Stimulated activated CD4-positive, alpha-beta T cell treated with anti-CD3 and anti-CD28 coated beads, TNF-alpha, amount 100 ng/mL, for 1 hour (primary cell): ENCODE data around the gene ARHGEF38.

Experiments used
- DNase-seq, 3 donors: peaks; one replicate each; pipeline ENCODE4 v3.0.0-alpha.2; 2020; ENCODE audit warnings: low read depth in 3 of 3, low spot score in 1 of 3

ARHGEF38 gene, protein sequence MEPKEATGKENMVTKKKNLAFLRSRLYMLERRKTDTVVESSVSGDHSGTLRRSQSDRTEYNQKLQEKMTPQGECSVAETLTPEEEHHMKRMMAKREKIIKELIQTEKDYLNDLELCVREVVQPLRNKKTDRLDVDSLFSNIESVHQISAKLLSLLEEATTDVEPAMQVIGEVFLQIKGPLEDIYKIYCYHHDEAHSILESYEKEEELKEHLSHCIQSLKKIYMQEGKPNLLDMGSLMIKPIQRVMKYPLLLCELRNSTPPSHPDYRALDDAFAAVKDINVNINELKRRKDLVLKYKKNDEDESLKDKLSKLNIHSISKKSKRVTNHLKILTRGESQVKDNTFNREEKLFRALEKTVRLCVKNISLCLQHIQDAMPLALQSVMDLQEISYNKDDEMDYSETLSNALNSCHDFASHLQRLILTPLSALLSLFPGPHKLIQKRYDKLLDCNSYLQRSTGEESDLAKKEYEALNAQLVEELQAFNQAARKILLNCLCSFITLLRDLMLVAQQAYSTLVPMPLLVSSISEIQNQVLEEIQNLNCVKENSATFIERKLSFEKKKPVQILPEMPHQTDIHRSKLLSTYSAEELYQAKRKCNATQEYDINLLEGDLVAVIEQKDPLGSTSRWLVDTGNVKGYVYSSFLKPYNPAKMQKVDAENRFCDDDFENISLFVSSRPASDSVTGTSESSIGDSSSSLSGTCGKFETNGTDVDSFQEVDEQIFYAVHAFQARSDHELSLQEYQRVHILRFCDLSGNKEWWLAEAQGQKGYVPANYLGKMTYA

DNA sequence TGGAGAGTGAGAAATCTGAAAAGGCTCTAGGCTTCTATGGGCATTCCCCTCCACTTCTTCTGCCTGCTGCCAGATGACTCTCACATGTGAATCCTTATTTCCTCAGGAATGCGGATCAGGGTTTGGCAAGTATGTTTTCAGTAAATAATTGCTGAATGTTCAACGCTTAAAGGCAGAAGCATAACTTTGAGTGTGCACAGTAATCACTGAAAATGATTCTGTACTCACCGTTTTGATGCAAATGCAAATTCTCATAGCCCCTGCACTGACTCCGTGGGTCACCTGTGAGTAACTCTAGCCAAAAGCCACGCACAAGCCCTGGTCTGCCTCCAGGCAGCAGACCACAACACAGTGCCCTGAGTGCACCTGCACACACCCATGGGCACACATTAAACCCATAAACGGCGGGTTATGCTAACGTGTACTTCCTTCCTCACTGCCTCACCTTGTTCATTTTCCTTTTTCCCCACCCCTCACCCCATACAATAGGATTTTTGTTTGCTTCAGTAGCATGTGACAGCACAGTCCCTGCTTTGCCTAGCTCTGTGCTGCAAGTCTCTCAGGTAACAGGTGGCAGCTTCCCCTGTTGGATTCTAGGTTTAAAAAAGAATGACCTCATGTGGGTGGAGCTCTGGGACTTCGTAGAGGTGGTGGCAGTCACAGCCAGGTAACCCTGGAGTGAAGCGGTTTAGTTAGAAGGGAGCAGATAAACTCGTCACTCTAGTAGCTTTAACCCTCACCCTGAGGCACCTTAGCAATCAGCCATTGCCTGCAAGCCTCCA is at the start of gene ARHGEF38:
Gene ARHGEF38 (plus strand): TSS at position 656 of the 782 bp plus-strand sequence. CDS start 146 bp downstream, outside the sequence.
- no peak for DNase-seq

DNA sequence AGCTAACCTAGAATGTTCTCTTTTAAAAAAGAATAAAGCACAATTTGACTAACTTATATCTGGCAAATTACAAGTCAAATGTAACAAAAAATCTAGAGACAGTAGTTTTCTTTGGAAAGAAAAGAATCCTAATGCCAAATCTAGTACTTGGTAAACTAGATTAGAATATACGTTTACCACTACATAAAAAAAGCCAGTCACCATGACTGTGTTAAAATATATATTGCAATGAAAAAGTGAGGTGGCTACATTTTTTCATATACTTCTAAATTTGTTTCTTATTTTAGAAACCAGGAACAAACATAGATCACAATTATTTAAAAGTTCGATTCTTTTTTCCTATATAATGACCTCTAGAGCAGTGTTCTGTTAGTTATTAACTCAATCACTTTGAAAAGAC is 48.9 kb upstream of the ARHGEF38 start:
- DNase-seq: no peak

DNA sequence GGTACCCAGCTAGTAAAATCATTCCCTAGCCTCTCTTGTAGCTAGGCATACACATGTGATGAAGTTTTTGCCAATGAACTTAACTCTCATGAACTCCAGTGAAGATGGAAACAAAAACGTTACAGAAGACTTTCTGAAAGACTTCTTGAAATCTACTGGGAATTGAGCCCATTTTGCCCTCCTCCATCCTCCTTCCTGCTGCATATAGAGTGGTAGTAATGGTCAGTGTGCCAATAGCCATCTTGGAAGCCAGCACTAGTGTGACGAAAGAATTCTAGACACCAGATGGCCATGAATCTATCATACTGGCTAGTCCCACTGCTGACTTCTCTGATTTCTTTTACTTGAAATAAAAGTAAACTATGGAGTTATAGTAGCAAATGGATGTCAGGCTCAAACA is 47.7 kb upstream of the ARHGEF38 start:
- no peak for DNase-seq

DNA sequence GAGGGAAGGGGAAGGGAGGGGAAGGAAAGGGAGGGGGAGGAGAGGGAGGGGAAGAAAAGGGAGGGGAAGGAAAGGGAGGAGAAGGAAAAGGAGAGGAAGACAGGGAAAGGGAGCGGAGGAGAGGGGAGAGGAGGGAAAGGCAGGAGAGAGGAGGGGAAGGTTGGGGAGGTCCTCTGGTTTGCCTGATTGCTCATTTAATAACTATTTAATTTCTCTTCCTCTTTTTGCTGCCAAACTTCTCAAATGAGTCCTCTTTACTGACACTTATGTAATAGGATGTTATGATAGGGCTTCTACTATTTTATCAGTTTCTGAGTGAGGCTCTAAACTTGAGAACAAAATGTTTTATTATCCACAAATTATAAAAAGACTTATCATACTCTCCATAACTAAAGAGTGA is 43.1 kb upstream of the ARHGEF38 start:
- DNase-seq: no peak

DNA sequence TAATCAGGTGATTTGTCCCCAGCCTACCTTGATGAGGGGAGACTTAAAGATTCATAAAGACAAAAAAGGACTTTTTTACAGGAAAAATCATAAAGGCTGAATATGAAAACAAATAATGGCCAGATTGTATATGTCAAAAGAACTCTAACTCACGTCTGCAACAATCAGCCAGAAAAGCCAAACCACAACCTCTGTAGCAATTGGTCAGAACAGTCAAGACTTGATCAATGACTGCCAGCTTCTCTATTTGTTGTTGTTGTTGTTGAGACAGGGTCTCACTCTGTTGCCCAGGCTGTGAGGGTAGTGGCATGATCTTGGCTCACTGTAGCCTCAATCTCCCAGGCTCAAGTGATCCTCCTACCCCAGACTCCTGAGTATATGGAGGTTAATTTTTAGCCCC is 42.7 kb upstream of the ARHGEF38 start:
- DNase-seq: no peak

DNA sequence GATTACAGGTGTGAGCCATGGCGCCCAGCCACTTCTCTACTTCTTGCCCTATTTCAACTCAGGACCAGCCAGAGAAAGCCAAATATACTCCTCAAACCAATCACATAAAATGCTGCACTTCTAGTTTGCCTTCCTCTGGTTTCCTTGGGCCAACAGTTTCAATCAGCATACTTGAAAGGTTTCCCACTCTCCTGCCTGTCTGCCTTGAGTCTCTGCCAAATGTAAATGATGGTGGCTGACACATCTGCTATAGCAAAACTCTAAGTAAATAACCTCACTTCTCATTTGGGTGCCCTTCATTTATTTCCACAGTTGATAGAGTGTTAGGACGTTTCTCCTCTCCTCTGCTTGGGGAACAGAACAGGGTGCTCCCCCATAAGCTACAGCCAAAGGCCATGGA is 42.2 kb upstream of the ARHGEF38 start:
- DNase-seq: no peak

DNA sequence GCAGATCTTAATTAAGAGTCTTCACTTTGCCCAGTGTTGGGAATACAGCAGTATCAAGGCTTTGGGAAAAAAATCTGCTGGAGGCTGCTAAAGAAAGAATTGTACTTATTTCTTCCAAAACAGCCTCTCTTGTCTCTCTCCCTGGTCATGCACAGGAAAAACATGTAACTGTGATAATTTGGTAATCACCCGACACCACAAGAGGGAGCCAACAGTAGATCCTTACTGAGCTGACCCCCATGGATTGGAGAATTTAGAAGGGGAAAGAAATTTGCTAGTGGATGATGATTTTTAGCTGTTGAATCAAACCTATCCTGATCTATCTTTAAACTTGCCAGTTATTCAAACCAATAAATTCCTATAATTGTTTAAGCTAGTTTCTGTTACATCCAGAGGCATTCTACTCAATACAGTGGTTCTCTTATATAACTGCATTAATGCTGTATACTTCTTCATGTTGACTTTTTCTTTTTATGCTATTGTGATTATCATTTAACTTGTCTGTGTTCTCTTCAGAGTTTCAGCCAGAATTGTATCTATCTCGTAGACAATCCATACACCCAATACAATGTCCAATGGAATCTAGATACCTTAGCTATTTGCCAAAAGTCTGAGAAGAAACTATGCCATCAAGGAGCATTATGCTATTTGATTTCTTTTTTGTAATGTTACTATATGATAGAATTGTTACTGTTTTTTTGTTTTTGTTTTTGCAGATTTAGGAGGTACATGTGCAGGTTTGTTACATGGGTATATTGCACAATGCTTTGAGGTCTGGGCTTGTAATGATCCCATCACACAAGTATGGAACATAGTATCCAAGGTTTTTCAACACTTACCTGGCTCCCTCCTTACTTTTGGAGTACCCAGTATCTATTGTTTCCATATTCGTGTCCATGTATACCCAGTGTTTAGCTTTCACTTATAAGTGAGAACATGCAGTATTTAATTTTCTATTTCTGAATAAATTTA is 31.3 kb upstream of the ARHGEF38 start:
- DNase-seq: no peak

DNA sequence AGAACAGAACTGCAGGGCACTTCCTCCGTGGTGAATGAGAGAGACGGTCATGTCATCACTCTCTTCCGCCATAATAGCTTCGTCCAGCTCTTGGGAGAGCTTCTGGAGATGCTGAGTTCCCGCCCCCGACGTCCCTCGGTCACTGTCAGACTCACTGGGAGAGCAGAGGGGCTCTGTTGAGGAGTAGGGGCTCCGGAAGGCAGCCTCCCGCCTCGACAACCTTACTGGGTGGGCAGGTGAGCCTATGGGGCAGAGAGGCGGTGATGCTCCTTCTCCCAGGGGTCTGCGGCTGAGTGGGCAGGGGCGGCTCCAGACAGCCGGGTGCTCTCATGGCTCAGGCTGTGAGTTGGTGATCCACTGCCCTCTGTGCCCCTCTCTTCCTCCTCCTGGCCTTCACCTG is 25.8 kb upstream of the ARHGEF38 start:
- no peak for DNase-seq

DNA sequence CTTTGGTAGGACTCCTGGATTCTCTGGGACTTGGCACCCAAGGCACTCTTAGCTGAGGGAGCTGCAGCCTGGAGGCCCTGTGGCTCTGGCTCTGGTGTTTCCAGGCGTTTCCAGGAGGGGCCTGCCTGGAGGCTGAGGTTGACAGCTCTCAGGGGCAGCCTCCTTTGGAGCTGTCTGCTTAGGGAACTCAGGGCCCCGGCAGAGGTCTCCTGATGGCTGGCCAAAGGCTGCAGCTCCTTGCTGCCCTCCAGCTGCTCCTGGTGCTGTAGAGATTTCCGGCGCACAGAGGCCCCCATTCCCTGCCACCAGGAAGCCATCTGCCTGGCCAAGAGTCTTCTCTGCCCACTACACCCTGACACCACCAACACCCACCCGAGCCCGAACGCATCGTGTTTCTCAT is 25.3 kb upstream of the ARHGEF38 start:
- DNase-seq: no peak

DNA sequence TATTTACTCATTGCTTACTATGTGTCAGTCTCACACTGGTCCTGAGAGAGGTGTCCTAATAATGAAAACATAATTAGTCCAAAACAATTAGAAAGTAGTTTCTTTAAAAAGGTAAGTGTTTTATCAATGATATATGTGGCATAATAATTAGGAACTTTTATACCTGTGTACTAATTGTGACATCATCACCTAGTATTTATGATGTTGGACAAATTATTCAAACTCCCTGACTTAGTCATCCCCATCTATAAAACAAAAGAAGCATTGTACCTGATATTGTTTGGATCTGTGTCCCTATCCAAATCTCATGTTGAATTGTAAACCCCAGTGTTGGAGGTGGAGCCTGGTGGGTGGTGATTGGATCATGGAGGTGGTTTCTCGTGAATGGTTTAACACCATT is 15.8 kb upstream of the ARHGEF38 start:
- DNase-seq: no peak

DNA sequence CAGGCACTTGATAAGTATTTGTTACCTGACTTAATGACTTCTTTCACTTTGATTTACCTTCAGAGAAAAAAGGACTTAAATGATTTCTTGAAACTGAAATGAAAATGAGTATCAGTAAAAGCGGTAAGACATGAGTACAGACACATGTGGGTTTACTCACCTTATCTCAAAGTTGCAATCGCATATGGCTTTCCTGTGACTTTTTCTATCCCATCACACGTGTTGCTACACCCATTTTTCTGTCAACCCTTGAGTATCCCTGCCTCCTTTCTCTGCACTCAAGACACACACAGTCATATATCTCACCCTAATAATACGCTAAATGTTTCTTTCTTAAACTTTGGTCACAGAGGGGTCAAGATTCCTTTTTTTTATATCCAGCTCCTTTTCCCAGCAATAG is 11.0 kb upstream of the ARHGEF38 start:
- DNase-seq: no peak

DNA sequence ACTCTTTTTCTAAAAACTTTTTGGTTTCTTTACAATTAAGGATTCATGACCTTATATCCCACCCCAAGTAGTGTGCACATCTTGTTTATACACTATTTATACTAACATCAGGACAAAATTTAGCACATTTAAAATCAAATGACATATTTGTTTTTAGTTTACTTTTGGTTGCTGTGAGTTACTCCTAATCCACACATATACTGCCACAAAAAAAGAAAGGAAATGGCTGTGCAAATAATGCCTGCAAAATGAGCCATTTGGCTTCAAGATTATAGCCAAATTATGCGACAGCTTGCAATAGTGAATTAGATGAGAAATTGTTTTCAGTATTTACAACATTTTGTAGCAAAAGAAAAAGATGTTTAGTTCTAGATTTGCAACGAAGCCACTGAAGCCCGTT is 10.4 kb upstream of the ARHGEF38 start:
- no peak for DNase-seq

DNA sequence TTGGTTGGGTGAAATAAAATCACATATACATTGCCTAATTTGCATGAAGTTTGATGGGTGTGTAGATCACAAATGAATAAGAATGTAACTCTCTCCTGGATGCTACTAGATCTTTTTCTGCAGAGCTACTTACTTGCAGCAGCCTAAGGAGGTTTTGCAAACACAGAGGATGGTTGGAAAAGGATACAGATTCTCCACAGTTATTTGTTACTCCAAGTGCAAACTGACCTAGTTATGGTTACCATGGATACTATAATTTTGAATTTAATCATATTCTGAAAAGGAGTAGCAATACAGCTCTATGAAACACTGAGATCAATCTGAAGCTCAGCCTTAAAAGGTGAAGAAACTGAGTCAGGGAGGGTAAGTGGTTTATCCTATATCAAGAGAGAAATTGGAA is 9.1 kb upstream of the ARHGEF38 start:
- DNase-seq: no peak

DNA sequence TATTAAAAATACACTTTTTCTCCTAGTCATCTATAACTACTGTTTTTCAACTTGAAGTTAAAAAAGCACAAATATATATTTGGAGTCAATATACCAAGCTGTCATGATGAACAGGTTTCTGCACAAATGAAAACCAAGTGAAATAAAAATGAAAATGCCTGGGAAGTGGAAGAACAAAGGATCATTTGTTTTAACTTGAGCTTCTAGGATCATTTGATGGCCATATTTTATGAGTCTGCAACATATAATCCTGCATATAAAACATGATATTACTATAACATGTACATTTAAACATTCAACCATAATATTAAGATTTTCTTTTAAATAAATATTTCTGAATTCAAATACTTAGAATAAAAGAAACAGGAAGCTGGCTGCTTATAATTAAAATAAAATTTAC is 8.5 kb upstream of the ARHGEF38 start:
- no peak for DNase-seq

DNA sequence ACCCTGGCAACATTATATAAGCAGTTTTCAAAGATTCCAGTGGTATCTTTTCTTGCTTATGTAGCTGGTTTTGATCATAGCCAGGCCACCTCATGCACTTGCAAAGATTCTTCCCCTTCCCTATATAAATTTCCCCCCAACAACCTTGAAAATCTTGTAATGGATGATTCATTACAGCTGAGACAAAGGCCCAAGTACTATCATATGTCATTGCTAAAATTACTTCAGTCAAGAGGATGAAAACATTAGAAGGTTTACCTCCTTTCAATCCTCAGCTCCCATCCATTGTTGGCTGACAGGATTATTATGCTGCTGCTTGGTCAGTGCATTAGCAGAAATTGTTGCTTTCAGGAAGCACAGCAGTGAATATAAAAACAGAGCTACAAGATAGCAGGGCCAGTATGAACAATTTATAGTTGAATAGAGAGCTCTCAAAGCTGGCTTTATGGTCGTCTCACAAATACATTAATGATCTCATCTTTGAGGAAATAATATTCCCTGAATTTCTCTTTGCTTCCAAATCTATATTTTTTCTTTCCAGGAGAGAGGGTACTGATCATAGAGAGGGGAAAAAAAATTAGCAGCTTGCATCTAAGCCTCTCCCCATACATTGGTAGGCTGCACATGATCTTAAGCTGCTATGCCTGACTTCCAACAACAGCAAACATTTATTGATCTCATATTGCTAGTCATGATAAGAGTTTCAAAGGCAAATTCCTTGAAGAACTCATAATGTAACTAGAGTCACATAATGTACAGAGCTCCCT is 7.7 kb upstream of the ARHGEF38 start:
- DNase-seq: no peak

DNA sequence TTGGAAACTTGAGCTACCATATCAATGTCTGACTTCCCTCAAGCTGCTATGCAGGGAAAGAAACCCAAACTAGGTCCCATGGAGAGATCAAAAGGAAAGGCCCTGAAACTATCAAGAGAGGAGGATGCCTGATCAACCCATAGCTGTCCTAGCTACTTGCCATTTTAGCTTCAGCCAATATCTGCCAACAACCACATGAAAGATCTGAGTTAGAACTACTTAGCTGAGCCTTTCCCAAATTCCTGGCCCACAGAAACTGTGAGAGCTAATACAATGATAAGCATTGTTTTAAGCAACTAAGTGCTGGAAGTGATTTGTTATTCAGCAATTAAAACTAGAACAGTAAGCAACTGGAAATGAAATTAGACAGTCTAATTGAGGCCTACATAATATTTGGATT is 6.3 kb upstream of the ARHGEF38 start:
- DNase-seq: no peak

DNA sequence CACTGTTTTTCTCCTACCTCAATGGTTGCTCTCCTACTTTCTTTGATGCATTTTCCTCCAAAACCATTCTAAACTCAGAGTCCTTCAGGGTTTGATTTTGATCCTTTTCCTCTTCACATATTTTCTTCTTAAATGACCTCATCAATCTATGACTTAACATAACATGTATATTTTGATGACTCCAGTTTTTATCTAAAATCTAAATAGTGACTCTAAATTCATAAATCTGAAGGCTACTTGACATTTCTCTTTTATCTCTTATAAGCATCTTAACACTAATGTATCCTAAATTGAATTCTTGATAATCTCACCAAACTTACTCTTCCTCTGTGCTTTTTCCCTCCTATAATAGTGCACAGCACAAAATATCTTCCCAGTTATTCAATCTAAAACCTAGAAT is 4.7 kb upstream of the ARHGEF38 start:
- DNase-seq: no peak

DNA sequence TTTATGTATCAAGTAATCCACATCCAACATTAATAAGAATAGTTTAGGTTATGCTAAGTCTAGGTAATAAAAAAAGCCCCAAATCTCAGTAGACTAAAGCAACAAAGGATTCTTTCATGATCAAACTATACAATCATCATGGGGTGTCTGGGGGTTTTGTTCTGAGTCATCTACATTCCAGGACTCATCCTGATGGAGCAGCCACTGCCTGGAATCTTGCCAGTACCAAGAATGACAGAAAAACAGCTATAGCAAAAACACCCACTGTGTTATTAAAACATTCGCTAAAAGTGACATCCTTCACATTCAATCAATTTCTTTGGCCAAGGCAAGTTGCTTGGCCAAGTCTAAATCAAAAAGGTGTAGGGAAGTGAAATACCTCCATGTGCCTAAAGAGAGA is 3.9 kb upstream of the ARHGEF38 start:
- DNase-seq: no peak

DNA sequence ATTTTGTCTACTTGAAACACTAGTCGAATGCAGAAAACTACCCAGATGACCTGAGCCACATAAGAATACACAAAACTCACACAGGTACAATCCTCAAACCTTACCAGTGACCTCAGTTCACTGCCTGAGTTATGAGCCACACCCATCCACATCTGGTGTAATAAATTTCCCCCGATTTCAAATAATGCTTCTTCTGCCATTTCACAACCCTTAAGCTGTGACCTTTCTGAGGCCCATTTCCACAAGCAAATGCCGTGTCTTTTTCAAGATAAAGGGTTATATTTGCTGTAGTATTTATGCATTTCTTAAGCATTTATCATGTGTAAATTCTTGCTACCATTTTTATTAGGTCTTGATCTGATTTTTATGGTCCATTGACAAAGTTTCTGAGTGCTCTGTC is 1.8 kb upstream of the ARHGEF38 start:
- DNase-seq: no peak

DNA sequence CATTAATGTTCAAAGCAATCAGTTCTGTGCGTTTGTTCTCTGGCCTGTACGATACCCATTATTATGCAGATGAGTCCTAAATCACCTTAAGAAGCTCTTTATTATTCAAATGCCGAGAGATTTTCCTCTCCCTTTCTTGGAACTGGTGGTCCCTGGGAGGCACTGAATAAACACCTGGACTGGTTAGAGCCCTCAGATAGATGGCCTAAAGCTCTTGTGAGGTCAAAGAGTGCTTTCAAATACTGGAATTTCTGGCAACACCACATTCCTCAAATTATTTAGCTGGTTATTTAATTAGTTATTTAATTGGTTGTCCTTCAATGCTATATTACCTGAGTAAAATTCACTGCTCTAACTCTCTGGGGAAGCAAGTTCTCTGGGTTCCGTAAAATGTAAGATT is 3.0 kb downstream of the ARHGEF38 start:
- DNase-seq: no peak
